GM21825 (cell line): ENCODE data around the gene ZNF467.

ENCODE experiments used
- ATAC-seq: cut with Tn5 transposase; IDR thresholded peaks from one replicate; pipeline ENCODE4 v1.9.1; 2021; ENCODE audit warnings: mild to moderate bottlenecking, moderate library complexity; ENCODE audit not compliant: unreplicated experiment

Gene ZNF467

GRCh38 chr7:149808311-149808710 is 34.9 kb upstream of the ZNF467 start:
- no peak for ATAC-seq

- no peak for ATAC-seq
Observed at GRCh38 chr7:149806726-149807125, 33.3 kb upstream of the ZNF467 start.

- ATAC-seq = no peak
Observed at GRCh38 chr7:149804106-149804505, 30.7 kb upstream of the ZNF467 start.

- ATAC-seq = no peak
Observed at GRCh38 chr7:149803551-149804074, 30.2 kb upstream of the ZNF467 start.

GRCh38 chr7:149802966-149803365 is 29.6 kb upstream of the ZNF467 start:
- ATAC-seq = no peak

GRCh38 chr7:149801816-149802215 is 28.4 kb upstream of the ZNF467 start:
- ATAC-seq = no peak

- ATAC-seq = no peak
Observed at GRCh38 chr7:149801002-149801566, 27.7 kb upstream of the ZNF467 start.

- ATAC-seq = no peak
Observed at GRCh38 chr7:149800169-149800555, 26.8 kb upstream of the ZNF467 start.

- ATAC-seq = no peak
Observed at GRCh38 chr7:149799397-149800168, 26.2 kb upstream of the ZNF467 start.

- ATAC-seq = no peak
Observed at GRCh38 chr7:149797771-149798170, 24.4 kb upstream of the ZNF467 start.

GRCh38 chr7:149796287-149796860 is 23.0 kb upstream of the ZNF467 start:
- no peak for ATAC-seq

GRCh38 chr7:149795126-149795525 is 21.7 kb upstream of the ZNF467 start:
- ATAC-seq = no peak

- ATAC-seq = no peak
Observed at GRCh38 chr7:149794661-149795060, 21.3 kb upstream of the ZNF467 start.

- no peak for ATAC-seq
Observed at GRCh38 chr7:149793261-149793660, 19.9 kb upstream of the ZNF467 start.

GRCh38 chr7:149792220-149792595 is 18.8 kb upstream of the ZNF467 start:
- no peak for ATAC-seq

- ATAC-seq = no peak
Observed at GRCh38 chr7:149791411-149792219, 18.2 kb upstream of the ZNF467 start.

- ATAC-seq = no peak
Observed at GRCh38 chr7:149790754-149791360, 17.5 kb upstream of the ZNF467 start.

GRCh38 chr7:149790146-149790548 is 16.8 kb upstream of the ZNF467 start:
- ATAC-seq = no peak

GRCh38 chr7:149789101-149789500 is 15.7 kb upstream of the ZNF467 start:
- no peak for ATAC-seq

GRCh38 chr7:149788300-149788851 is 15.0 kb upstream of the ZNF467 start:
- no peak for ATAC-seq
